Mammary epithelial cell (primary cell): ENCODE data around the gene KCNE2.

ENCODE experiments used
- CTCF ChIP-seq, 2 donors: IDR thresholded peaks in 1 of 2; conservative IDR thresholded peaks in 1 of 2; 2 replicates each; pipeline ENCODE4 v1.5.1; 2011 to 2012; ENCODE audit warnings: inconsistent platforms in 2 of 2, low read length in 2 of 2, mild to moderate bottlenecking in 2 of 2, control low read depth in 1 of 2, low read depth in 1 of 2; ENCODE audit not compliant: insufficient read depth in 1 of 2; ENCODE audit errors: extremely low read depth in 1 of 2
- EZH2 ChIP-seq: IDR thresholded peaks from 2 replicates; pipeline ENCODE4 v1.6.1; 2012; ENCODE audit warnings: low read length, inconsistent platforms, borderline replicate concordance

DNA sequence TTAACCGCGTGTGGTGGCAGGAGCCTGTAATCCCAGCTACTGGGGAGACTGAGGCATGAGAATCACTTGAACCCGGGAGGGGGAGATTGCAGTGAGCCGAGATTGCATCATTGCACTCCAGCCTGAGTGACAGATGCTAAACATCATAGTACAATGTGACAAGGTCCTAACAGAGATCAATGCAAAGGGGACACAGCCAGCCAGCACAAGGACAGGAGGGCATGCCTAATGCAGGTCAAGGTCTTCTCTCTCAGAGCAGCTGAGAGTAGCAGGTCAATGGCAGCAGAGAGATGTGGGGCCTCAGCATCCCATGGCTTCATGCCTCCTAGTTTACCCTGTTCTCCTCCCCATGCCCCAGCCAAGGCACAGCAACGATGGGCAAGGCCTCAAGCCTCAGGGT, 8.5 kb downstream of the KCNE2 start:
- TF ChIP-seq CTCF (conservative IDR thresholded peaks at IDR 0.05 in 1 of 2, IDR thresholded peaks at IDR 0.05 in 1 of 2; ENCODE audit: extremely low read depth in 1 of 2, insufficient read depth in 1 of 2, low read depth in 1 of 2, low read length in 2 of 2) (no peak), EZH2 (no peak)
